Smooth muscle cell (in vitro differentiated cells): ENCODE results near the gene FSD1L. TPM values are rescaled to one million over a fixed set of nuclear protein-coding genes. Genes with fewer than 3 reads are reported as not detected.

Source experiments
- DNase-seq: peaks from one replicate; lab custom pipeline; 2025; ENCODE audit not compliant: unreplicated experiment; lab: John Stamatoyannopoulos, UW
- H2AFZ ChIP-seq: fragments of 200-600 bp; sonication (generic); 2 replicates; pipeline ENCODE4 v1.6.0; 2016; ENCODE audit warnings: antibody characterized with exemption, low read depth, mild to moderate bottlenecking
- H3F3A ChIP-seq: fragments of 200-600 bp; sonication (generic); 2 replicates; pipeline ENCODE4 v1.6.0; 2017; ENCODE audit warnings: antibody characterized with exemption, low read depth
- H3K27ac ChIP-seq: fragments of 200-600 bp; sonication (generic); 2 replicates; pipeline ENCODE4 v1.5.1; 2016; ENCODE audit warnings: low read depth, mild to moderate bottlenecking
- H3K27me3 ChIP-seq: fragments of 200-600 bp; sonication (generic); 2 replicates; pipeline ENCODE4 v1.6.1; 2016; ENCODE audit warnings: low read depth, mild to moderate bottlenecking
- H3K36me3 ChIP-seq: fragments of 200-600 bp; sonication (generic); 2 replicates; pipeline ENCODE4 v1.5.1; 2016; ENCODE audit warnings: low read depth
- H3K4me1 ChIP-seq: fragments of 200-600 bp; sonication (generic); 2 replicates; pipeline ENCODE4 v1.5.1; 2016; ENCODE audit warnings: low read depth
- H3K4me2 ChIP-seq: fragments of 200-600 bp; sonication (generic); 2 replicates; pipeline ENCODE4 v1.6.0; 2016; ENCODE audit warnings: mild to moderate bottlenecking
- H3K4me3 ChIP-seq: fragments of 200-600 bp; sonication (generic); 2 replicates; pipeline ENCODE4 v1.5.1; 2016; ENCODE audit warnings: mild to moderate bottlenecking
- H3K79me2 ChIP-seq: fragments of 200-600 bp; sonication (generic); 2 replicates; pipeline ENCODE4 v1.6.0; 2016; ENCODE audit warnings: low read depth, mild to moderate bottlenecking
- H3K9ac ChIP-seq: fragments of 200-600 bp; sonication (generic); 2 replicates; pipeline ENCODE4 v1.6.0; 2016; ENCODE audit warnings: low read depth
- H3K9me3 ChIP-seq: fragments of 200-600 bp; sonication (generic); replicated peaks from 2 replicates; pipeline ENCODE4 v1.5.1; 2016; ENCODE audit warnings: low read depth
- H4K20me1 ChIP-seq: fragments of 200-600 bp; sonication (generic); 2 replicates; pipeline ENCODE4 v1.6.0; 2016; ENCODE audit warnings: low read depth
- WGBS: methylation state at CpG from one replicate; pipeline ENCODE4 v1.1.7; 2016; ENCODE audit warnings: low lambda C conversion rate; 5-methylcytosine and 5-hydroxymethylcytosine counted together
- polyA plus RNA-seq: library from polyadenylated mRNA; unstranded; fragments of >200 nt; fragmentation: Nextera tagmentation; extraction: Ambion mirVana; gene quantifications from 2 replicates; pipeline ENCODE4 v1.2.1, GENCODE V29; 2016
- total RNA-seq: library from RNA; depleted of rRNA; stranded (reverse); fragments of >200 nt; gene quantifications from 2 replicates; pipeline ENCODE4 v1.2.3, GENCODE V29; 2014
- TF ChIP-seq, protein P1 (sequence below): fragments of 200-600 bp; sonication (generic); IDR thresholded peaks from 2 replicates; pipeline ENCODE4 v1.5.1; 2017; ENCODE audit warnings: borderline replicate concordance, mild to moderate bottlenecking, antibody characterized with exemption; ENCODE audit not compliant: insufficient read depth, poor library complexity, severe bottlenecking

Gene FSD1L
- total and polyA plus RNA-seq, 2 experiments from 2014 or later: 1.0 to 7.5 TPM

DNA sequence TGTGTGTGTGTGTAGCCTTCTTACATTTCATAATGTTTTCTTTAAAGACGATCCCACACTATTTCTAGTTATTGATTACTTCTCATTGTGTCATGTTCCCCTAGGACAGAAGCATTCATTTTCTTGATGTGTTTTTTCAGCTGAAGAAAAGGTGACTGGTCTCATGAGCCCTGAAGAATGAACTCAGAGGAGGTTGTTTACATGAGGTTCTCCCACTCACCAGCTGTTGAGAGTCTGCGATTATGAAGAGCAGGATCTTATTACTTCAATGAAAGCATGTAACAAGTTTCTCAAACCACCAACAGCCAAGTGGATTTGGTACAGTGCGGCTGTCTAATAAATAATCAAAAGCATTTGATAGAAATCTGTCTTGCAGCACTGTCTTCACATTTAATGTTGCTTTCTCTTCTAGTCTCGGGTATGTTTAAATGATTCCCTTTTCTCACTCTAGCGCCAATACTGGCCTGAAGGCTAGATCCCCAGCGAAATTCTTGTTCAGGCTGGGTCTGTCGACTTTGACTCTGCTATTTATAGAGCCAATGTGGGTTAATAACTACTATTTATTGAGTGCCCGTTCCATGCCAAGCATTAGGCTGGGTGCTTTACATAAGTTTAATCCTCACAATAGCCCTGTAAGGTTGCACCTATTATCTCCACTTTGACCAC, 9.6 kb upstream of the FSD1L start:
- Histone ChIP-seq H3K4me1 (peaks cover 8% of the 10 kb centered on the region), H3K36me3 (no peaks in the 10 kb centered on the region), H3K79me2 (no peaks in the 10 kb centered on the region), H3K9me3 (no peaks in the 10 kb centered on the region), H3K9ac (no peak overlapping the region), H3F3A (peaks cover 4% of the 10 kb centered on the region), H2AFZ (no peak overlapping the region), H3K4me2 (peak overlapping the region; percentile 67), H4K20me1 (no peaks in the 10 kb centered on the region), H3K4me3 (no peak overlapping the region), H3K27me3 (no peaks in the 10 kb centered on the region), H3K27ac (peak overlapping the region; percentile 52)
- TF ChIP-seq, protein P1, sequence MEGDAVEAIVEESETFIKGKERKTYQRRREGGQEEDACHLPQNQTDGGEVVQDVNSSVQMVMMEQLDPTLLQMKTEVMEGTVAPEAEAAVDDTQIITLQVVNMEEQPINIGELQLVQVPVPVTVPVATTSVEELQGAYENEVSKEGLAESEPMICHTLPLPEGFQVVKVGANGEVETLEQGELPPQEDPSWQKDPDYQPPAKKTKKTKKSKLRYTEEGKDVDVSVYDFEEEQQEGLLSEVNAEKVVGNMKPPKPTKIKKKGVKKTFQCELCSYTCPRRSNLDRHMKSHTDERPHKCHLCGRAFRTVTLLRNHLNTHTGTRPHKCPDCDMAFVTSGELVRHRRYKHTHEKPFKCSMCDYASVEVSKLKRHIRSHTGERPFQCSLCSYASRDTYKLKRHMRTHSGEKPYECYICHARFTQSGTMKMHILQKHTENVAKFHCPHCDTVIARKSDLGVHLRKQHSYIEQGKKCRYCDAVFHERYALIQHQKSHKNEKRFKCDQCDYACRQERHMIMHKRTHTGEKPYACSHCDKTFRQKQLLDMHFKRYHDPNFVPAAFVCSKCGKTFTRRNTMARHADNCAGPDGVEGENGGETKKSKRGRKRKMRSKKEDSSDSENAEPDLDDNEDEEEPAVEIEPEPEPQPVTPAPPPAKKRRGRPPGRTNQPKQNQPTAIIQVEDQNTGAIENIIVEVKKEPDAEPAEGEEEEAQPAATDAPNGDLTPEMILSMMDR: no peak
- 47% methylated on average over 8 of the region's 8 CpGs for WGBS
- DNase-seq: no peak

DNA sequence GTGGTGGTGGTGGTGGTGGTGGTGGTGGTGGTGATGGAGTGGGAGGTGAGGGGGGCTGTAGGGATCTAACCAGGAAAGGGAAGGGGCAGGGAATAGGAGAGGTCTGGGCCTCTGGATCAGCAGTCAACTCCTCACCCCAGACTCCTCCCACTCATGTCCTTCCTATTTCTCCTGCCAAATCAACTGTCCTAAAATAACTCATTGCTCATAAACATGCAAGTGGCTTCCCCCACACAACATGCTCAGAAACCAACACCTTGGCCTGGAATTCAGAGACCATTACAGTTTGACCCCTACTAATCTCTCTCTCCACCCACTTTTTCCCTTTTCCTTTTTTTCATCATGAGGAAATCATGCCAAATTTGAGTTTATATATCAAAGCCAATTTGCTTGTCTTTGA, 8.4 kb upstream of the FSD1L start:
- Histone ChIP-seq H3K79me2 (no peaks in the 10 kb centered on the region), H3K4me1 (peaks cover 12% of the 10 kb centered on the region), H3F3A (peaks cover 10% of the 10 kb centered on the region), H3K9me3 (no peaks in the 10 kb centered on the region), H3K4me3 (no peak overlapping the region), H2AFZ (no peak overlapping the region), H3K9ac (no peak overlapping the region), H3K27ac (no peak overlapping the region), H3K36me3 (no peaks in the 10 kb centered on the region), H4K20me1 (no peaks in the 10 kb centered on the region), H3K4me2 (no peak overlapping the region), H3K27me3 (no peaks in the 10 kb centered on the region)
- no peak for DNase-seq
- TF ChIP-seq, protein P1: no peak

DNA sequence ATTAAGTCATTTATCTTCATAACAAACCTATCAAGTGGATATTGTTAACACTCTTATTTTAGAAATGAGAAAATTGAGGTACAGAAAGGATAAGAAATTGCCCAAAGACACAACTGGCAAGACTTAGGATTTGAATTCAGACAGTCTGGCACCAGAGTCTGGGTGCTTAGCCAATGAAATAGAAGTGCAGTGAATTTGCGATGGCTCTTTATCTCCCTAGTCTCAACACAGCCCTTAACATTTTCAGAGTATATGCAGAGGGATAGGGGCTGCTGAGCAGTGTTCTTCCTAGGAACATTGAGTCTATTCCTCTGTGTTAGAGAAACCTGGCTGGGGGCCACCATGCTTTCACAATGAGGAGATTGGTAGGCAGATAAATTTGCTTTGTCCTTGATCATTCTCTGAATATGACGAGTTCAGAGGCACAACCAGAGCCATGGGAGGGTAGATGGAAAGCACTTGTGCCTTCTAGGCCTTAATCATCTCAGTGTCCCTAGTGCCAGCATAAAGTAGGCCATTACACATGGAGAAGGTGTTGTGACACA, 6.1 kb upstream of the FSD1L start:
- Histone ChIP-seq H3K36me3 (no peaks in the 10 kb centered on the region), H3K27ac (no peak overlapping the region), H3K79me2 (no peaks in the 10 kb centered on the region), H3K4me2 (no peak overlapping the region), H2AFZ (no peak overlapping the region), H3K4me1 (peaks cover 15% of the 10 kb centered on the region), H3K27me3 (no peaks in the 10 kb centered on the region), H3K4me3 (no peak overlapping the region), H4K20me1 (no peaks in the 10 kb centered on the region), H3K9ac (no peak overlapping the region), H3K9me3 (no peaks in the 10 kb centered on the region), H3F3A (peaks cover 11% of the 10 kb centered on the region)
- WGBS: 39% methylated on average over 2 of the region's 2 CpGs
- TF ChIP-seq, protein P1: no peak
- no peak for DNase-seq

DNA sequence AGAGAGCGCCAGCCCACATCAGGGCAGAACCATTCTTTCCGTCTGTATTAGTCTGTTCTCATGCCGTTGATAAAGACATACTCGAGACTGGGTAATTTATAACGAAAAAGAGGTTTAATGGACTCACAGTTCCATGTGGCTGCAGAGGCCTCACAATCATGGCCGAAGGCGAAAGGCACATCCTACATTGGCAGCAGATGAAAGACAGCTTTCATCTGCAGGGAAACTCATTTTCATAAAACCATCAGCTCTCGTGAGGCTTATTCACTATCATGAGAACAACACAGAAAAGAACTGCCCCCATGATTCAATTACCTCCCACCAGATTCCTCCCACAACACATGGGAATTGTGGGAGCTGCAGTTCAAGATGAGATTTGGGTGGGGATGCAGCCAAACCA, 4.7 kb upstream of the FSD1L start:
- peaks cover 11% of the 10 kb centered on the region for H3F3A ChIP-seq
- no peak overlapping the region for H3K27ac ChIP-seq
- DNase-seq: no peak
- TF ChIP-seq, protein P1: no peak
- no peaks in the 10 kb centered on the region for H3K27me3 ChIP-seq
- no peaks in the 10 kb centered on the region for H3K9me3 ChIP-seq
- H2AFZ ChIP-seq: no peak overlapping the region
- H3K9ac ChIP-seq: no peak overlapping the region
- no peaks in the 10 kb centered on the region for H4K20me1 ChIP-seq
- no peaks in the 10 kb centered on the region for H3K36me3 ChIP-seq
- WGBS: 82% methylated on average over 8 of the region's 8 CpGs
- no peak overlapping the region for H3K4me3 ChIP-seq
- no peak overlapping the region for H3K4me2 ChIP-seq
- H3K79me2 ChIP-seq: no peaks in the 10 kb centered on the region
- H3K4me1 ChIP-seq: peaks cover 11% of the 10 kb centered on the region
